Measurements from ENCODE around the gene PTPN1. TPM values are rescaled to one million over a fixed set of nuclear protein-coding genes. Genes with fewer than 3 reads are reported as not detected.

The PTPN1 gene
- total and polyA plus RNA-seq, 10 of the 15 experiments (the other 5 are each of a cell fraction or from before 2014, with no cell fraction given) = 15.9 to 74.7 (median 43.9) TPM

- H3K27me3 ChIP-seq (replicated peaks in 1 of 2; ENCODE audit: control insufficient read depth in 2 of 2, insufficient read depth in 2 of 2, low read length in 1 of 2) = no peaks in the 10 kb centered on the region; a peak in 1 of 4 replicates
- in situ Hi-C loops (cut with MboI) = no loop called here
- 40% methylated on average over 15 of the region's 15 CpGs for WGBS (ENCODE audit: insufficient coverage, insufficient replicate concordance, low lambda C conversion rate, missing lambda C conversion rate)
- DNase-seq (ENCODE audit: low read depth, low spot score) (no peak), FAIRE-seq (no peak), ATAC-seq (peak; percentile 35)
- H3K79me2 ChIP-seq (ENCODE audit: control insufficient read depth, insufficient read depth, low read length) = no peaks in the 10 kb centered on the region
- TF ChIP-seq RBBP5 (conservative IDR thresholded peaks at IDR 0.05) (no peak), USF2 (IDR thresholded peaks at IDR 0.05; ENCODE audit: borderline replicate concordance, low read depth, low read length) (no peak), POLR2AphosphoS2 (IDR thresholded peaks at IDR 0.05; ENCODE audit: low read depth, low read length) (no peak), CHD1 (IDR thresholded peaks at IDR 0.05; ENCODE audit: low read depth, low read length) (no peak), RAD51 (IDR thresholded peaks at IDR 0.05) (no peak), TARDBP (IDR thresholded peaks at IDR 0.05; ENCODE audit: borderline replicate concordance) (no peak), FOXK2 (IDR thresholded peaks at IDR 0.05) (no peak), SMAD1 (IDR thresholded peaks at IDR 0.05; ENCODE audit: low read depth, partially characterized antibody) (no peak), NFXL1 (IDR thresholded peaks at IDR 0.05; ENCODE audit: borderline replicate concordance) (no peak), TCF3 (IDR thresholded peaks at IDR 0.05; ENCODE audit: borderline replicate concordance, insufficient read depth, low read depth, low read length) (no peak)
- H3K4me3 ChIP-seq = no peak overlapping the region
- no peaks in the 10 kb centered on the region for H4K20me1 ChIP-seq (ENCODE audit: control insufficient read depth, insufficient read depth)
- H2AFZ ChIP-seq (ENCODE audit: control insufficient read depth, low read depth, low read length) = no peak overlapping the region
- POLR2A ChIA-PET = no interaction called here
- H3K27ac ChIP-seq (ENCODE audit: control insufficient read depth, insufficient read depth) = no peak overlapping the region
- RAD21 ChIA-PET (ENCODE audit: unreplicated experiment) = no interaction called here
- H3K4me1 ChIP-seq (ENCODE audit: control insufficient read depth, insufficient read depth, low read length) = peaks cover 9% of the 10 kb centered on the region; the same call in 1 of the 2 replicates
- H3K9ac ChIP-seq (ENCODE audit: control insufficient read depth, insufficient read depth, low read length) = no peak overlapping the region
- H3K9me3 ChIP-seq (replicated peaks; ENCODE audit: control insufficient read depth, insufficient read depth, low read length) = no peaks in the 10 kb centered on the region; the same call in 2 of the 3 replicates
- no TSS peak for BruUV-seq (replicated peaks)
- no peaks in the 10 kb centered on the region for H3K36me3 ChIP-seq (ENCODE audit: control insufficient read depth in 2 of 2, insufficient read depth in 2 of 2, low read length in 1 of 2)
- H3K4me2 ChIP-seq (ENCODE audit: control insufficient read depth, insufficient read depth) = no peak overlapping the region
- intact Hi-C loops (cut with micrococcal nuclease; ENCODE audit: unreplicated experiment) = no loop called here
- SMC1A ChIA-PET (ENCODE audit: uncharacterized antibody, unreplicated experiment) = no interaction called here
- CTCF ChIA-PET = interaction anchor here (1.3 kb wide), 1 partner anchor 14 kb away, joined by 5 read pairs; no protein-coding TSS in a partner anchor
Measured at GRCh38 chr20:50602432-50603088, 92.4 kb downstream of the PTPN1 start.

Data from GM12878 (cell line).